Keratinocyte (primary cell): ENCODE results near the gene SHQ1.

ENCODE experiments used
- EZH2 ChIP-seq: IDR thresholded peaks from one replicate; pipeline ENCODE4 v1.6.1; 2012; ENCODE audit warnings: inconsistent platforms, mild to moderate bottlenecking, low read length, moderate library complexity
- TF ChIP-seq, protein P1 (sequence below), 3 experiments: IDR thresholded peaks in 1 of 3; conservative IDR thresholded peaks in 1 of 3; optimal IDR thresholded peaks in 1 of 3; 2 replicates in 2 of 3; 3 replicates in 1 of 3; pipeline versions ENCODE3 to v1.5.1; 2011; ENCODE audit warnings: low read length in 3 of 3, mild to moderate bottlenecking in 3 of 3, moderate library complexity in 2 of 3, control low read depth in 1 of 3, inconsistent platforms in 1 of 3; ENCODE audit not compliant: insufficient read depth in 2 of 3; ENCODE audit errors: extremely low read depth in 1 of 3

GRCh38 chr3:72820415-72820814 lies 27.8 kb downstream of the SHQ1 start:
- TF ChIP-seq, protein P1, sequence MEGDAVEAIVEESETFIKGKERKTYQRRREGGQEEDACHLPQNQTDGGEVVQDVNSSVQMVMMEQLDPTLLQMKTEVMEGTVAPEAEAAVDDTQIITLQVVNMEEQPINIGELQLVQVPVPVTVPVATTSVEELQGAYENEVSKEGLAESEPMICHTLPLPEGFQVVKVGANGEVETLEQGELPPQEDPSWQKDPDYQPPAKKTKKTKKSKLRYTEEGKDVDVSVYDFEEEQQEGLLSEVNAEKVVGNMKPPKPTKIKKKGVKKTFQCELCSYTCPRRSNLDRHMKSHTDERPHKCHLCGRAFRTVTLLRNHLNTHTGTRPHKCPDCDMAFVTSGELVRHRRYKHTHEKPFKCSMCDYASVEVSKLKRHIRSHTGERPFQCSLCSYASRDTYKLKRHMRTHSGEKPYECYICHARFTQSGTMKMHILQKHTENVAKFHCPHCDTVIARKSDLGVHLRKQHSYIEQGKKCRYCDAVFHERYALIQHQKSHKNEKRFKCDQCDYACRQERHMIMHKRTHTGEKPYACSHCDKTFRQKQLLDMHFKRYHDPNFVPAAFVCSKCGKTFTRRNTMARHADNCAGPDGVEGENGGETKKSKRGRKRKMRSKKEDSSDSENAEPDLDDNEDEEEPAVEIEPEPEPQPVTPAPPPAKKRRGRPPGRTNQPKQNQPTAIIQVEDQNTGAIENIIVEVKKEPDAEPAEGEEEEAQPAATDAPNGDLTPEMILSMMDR (optimal IDR thresholded peaks at IDR 0.05 in 1 of 3, IDR thresholded peaks at IDR 0.05 in 1 of 3, conservative IDR thresholded peaks at IDR 0.05 in 1 of 3; ENCODE audit: extremely low read depth in 1 of 3, insufficient read depth in 2 of 3, low read length in 3 of 3): no peak
- TF ChIP-seq EZH2: no peak
